Endothelial cell of umbilical vein (primary cell): ENCODE results near the gene CD200R1L.

ENCODE experiments used
- EZH2 ChIP-seq: IDR thresholded peaks from 2 replicates; pipeline ENCODE4 v1.6.1; 2012; ENCODE audit warnings: borderline replicate concordance, low read depth, mild to moderate bottlenecking, moderate library complexity, low read length, inconsistent platforms; ENCODE audit not compliant: severe bottlenecking
- FOS ChIP-seq: IDR thresholded peaks from 2 replicates; pipeline ENCODE4 v1.6.1; 2011; ENCODE audit warnings: mild to moderate bottlenecking, low read length, moderate library complexity, borderline replicate concordance; ENCODE audit not compliant: insufficient read depth
- GATA2 ChIP-seq: IDR thresholded peaks from 2 replicates; pipeline ENCODE4 v1.7.0; 2011; ENCODE audit warnings: low read depth, mild to moderate bottlenecking, moderate library complexity, mixed read lengths, low read length; ENCODE audit not compliant: insufficient read length, insufficient read depth
- JUN ChIP-seq: IDR thresholded peaks from 2 replicates; pipeline ENCODE4 v1.6.1; 2011; ENCODE audit warnings: borderline replicate concordance, low read depth; ENCODE audit not compliant: insufficient read length, insufficient read depth
- POLR2A ChIP-seq: IDR thresholded peaks from 2 replicates; pipeline ENCODE4 v1.6.1; 2012; ENCODE audit warnings: low read depth, mild to moderate bottlenecking, control low read depth, low read length
- POLR2AphosphoS5 ChIP-seq: IDR thresholded peaks from 2 replicates; pipeline ENCODE4 v1.6.1; 2012; ENCODE audit warnings: low read depth, mild to moderate bottlenecking, control low read depth, low read length, moderate library complexity; ENCODE audit not compliant: insufficient read depth
- TF ChIP-seq, protein P1 (sequence below), 2 donors: IDR thresholded peaks; 1 replicate in 1 of 2; 2 replicates in 1 of 2; pipeline ENCODE4 v1.5.1; 2011; ENCODE audit warnings: low read length in 2 of 2, mild to moderate bottlenecking in 2 of 2, moderate library complexity in 2 of 2, control low read depth in 1 of 2, inconsistent platforms in 1 of 2, low read depth in 1 of 2; ENCODE audit not compliant: insufficient read depth in 1 of 2; ENCODE audit errors: extremely low read depth in 1 of 2
- TF ChIP-seq, protein P2 (sequence below): IDR thresholded peaks from 2 replicates; pipeline ENCODE4 v1.6.1; 2011; ENCODE audit not compliant: insufficient read depth, insufficient read length

DNA sequence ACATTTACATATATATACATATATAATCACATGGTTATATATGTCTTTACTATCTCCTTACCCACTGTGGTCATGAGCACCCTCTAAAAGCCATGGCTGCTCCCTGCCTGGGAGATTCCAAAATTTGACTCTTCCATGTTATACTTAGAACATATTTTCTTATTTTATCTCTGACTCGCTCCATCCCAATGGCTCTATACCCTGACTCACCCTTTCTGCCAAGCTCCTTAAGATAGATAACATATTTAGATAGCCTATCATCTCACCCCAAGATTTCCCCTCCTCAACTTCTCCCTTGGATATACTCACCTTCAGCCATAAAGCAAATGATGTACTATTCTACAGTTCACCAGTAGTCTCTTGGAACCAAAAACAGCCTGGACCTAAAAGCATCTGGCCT lies 65.1 kb downstream of the CD200R1L start:
- no peak for TF ChIP-seq POLR2AphosphoS5
- TF ChIP-seq, protein P1, sequence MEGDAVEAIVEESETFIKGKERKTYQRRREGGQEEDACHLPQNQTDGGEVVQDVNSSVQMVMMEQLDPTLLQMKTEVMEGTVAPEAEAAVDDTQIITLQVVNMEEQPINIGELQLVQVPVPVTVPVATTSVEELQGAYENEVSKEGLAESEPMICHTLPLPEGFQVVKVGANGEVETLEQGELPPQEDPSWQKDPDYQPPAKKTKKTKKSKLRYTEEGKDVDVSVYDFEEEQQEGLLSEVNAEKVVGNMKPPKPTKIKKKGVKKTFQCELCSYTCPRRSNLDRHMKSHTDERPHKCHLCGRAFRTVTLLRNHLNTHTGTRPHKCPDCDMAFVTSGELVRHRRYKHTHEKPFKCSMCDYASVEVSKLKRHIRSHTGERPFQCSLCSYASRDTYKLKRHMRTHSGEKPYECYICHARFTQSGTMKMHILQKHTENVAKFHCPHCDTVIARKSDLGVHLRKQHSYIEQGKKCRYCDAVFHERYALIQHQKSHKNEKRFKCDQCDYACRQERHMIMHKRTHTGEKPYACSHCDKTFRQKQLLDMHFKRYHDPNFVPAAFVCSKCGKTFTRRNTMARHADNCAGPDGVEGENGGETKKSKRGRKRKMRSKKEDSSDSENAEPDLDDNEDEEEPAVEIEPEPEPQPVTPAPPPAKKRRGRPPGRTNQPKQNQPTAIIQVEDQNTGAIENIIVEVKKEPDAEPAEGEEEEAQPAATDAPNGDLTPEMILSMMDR (IDR thresholded peaks at IDR 0.05; ENCODE audit: extremely low read depth in 1 of 2, insufficient read depth in 1 of 2, low read depth in 1 of 2, low read length in 2 of 2) = no peak
- no peak for TF ChIP-seq EZH2
- TF ChIP-seq, protein P2, sequence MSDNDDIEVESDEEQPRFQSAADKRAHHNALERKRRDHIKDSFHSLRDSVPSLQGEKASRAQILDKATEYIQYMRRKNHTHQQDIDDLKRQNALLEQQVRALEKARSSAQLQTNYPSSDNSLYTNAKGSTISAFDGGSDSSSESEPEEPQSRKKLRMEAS = no peak
- TF ChIP-seq POLR2A = no peak
- peak; percentile 57 for TF ChIP-seq GATA2
- no peak for TF ChIP-seq JUN
- no peak for TF ChIP-seq FOS
